Mesenchymal stem cell (in vitro differentiated cells and primary cell): ENCODE measurements around the gene FOXL1.
A peak's percentile ranks its signal among the peaks of the same experiment; 100 is the strongest.

ENCODE experiments used
- DNase-seq: peaks from one replicate; pipeline ENCODE4 v3.0.0-alpha.2; 2013
- H2AFZ ChIP-seq: one replicate; pipeline ENCODE4 v1.6.1; 2013; ENCODE audit warnings: low read depth, mild to moderate bottlenecking, control low read depth, inconsistent platforms, low read length, moderate library complexity
- H2AK5ac ChIP-seq: 2 replicates; pipeline ENCODE4 v1.6.1; 2013; ENCODE audit warnings: low read length, moderate library complexity, mild to moderate bottlenecking, inconsistent platforms; ENCODE audit not compliant: severe bottlenecking
- H2BK120ac ChIP-seq: one replicate; pipeline ENCODE4 v1.6.1; 2013; ENCODE audit warnings: low read depth, mild to moderate bottlenecking, inconsistent platforms, low read length, moderate library complexity
- H2BK12ac ChIP-seq, 2 experiments: one replicate each; pipeline ENCODE4 v1.6.1; 2013; ENCODE audit warnings: inconsistent platforms in 2 of 2, low read length in 2 of 2, mild to moderate bottlenecking in 2 of 2, moderate library complexity in 2 of 2, control low read depth in 1 of 2
- H2BK15ac ChIP-seq: one replicate; pipeline ENCODE4 v1.6.1; 2013; ENCODE audit warnings: mild to moderate bottlenecking, low read depth, inconsistent platforms; ENCODE audit not compliant: poor library complexity, severe bottlenecking
- H2BK5ac ChIP-seq: 2 replicates; pipeline ENCODE4 v1.6.1; 2013; ENCODE audit warnings: low read depth, mild to moderate bottlenecking, low read length, control low read depth, inconsistent platforms; ENCODE audit not compliant: poor library complexity, severe bottlenecking
- H3K14ac ChIP-seq, 2 experiments: one replicate each; pipeline ENCODE4 v1.6.1; 2013; ENCODE audit warnings: inconsistent platforms in 2 of 2, low read length in 2 of 2, control low read depth in 1 of 2, mild to moderate bottlenecking in 1 of 2, moderate library complexity in 1 of 2
- H3K18ac ChIP-seq, 2 experiments: one replicate each; pipeline ENCODE4 v1.6.1; 2013; ENCODE audit warnings: inconsistent platforms in 2 of 2, low read length in 2 of 2, control low read depth in 1 of 2, low read depth in 1 of 2, mild to moderate bottlenecking in 1 of 2
- H3K23ac ChIP-seq, 2 experiments: one replicate each; pipeline ENCODE4 v1.6.1; 2013; ENCODE audit warnings: inconsistent platforms in 2 of 2, low read length in 2 of 2, mild to moderate bottlenecking in 2 of 2, moderate library complexity in 2 of 2, control low read depth in 1 of 2
- H3K27ac ChIP-seq: 2 replicates; pipeline ENCODE4 v1.5.1; 2013; ENCODE audit warnings: mild to moderate bottlenecking, moderate library complexity, low read length, control low read depth, inconsistent platforms; ENCODE audit not compliant: poor library complexity, severe bottlenecking
- H3K27me3 ChIP-seq, 2 experiments: 2 replicates each; pipeline versions ENCODE4 v1.6.1 to v1.7.0; 2013; ENCODE audit warnings: low read length in 2 of 2, mild to moderate bottlenecking in 2 of 2, moderate library complexity in 2 of 2, control low read depth in 1 of 2, inconsistent platforms in 1 of 2; ENCODE audit not compliant: control insufficient read depth in 1 of 2, insufficient read depth in 1 of 2
- H3K36me3 ChIP-seq, 2 experiments: 2 replicates each; pipeline versions ENCODE4 v1.6.1 to v1.7.0; 2013; ENCODE audit warnings: low read length in 2 of 2, control low read depth in 1 of 2, inconsistent platforms in 1 of 2, low read depth in 1 of 2, mild to moderate bottlenecking in 1 of 2; ENCODE audit not compliant: insufficient read depth in 2 of 2, control insufficient read depth in 1 of 2
- H3K4ac ChIP-seq, 2 experiments: one replicate each; pipeline ENCODE4 v1.6.1; 2013; ENCODE audit warnings: inconsistent platforms in 2 of 2, low read length in 2 of 2, mild to moderate bottlenecking in 2 of 2, moderate library complexity in 2 of 2, control low read depth in 1 of 2, low read depth in 1 of 2
- H3K4me1 ChIP-seq: 2 replicates; pipeline ENCODE4 v1.6.1; 2013; ENCODE audit warnings: low read depth, low read length, control low read depth; ENCODE audit not compliant: control insufficient read depth, insufficient read depth
- H3K4me2 ChIP-seq: 2 replicates; pipeline ENCODE4 v1.6.1; 2013; ENCODE audit warnings: low read length, mild to moderate bottlenecking, inconsistent platforms; ENCODE audit not compliant: poor library complexity, severe bottlenecking
- H3K4me3 ChIP-seq, 2 experiments: 2 replicates each; pipeline versions ENCODE4 v1.5.1 to v1.7.0; 2013; ENCODE audit warnings: low read length in 2 of 2, mild to moderate bottlenecking in 2 of 2, control low read depth in 1 of 2, low read depth in 1 of 2; ENCODE audit not compliant: insufficient read depth in 1 of 2
- H3K79me1 ChIP-seq: replicated peaks from 2 replicates; pipeline ENCODE4 v1.6.1; 2013; ENCODE audit warnings: mild to moderate bottlenecking, control low read depth, low read length, inconsistent platforms; ENCODE audit not compliant: poor library complexity, severe bottlenecking
- H3K9ac ChIP-seq: 2 replicates; pipeline ENCODE4 v1.7.0; 2013; ENCODE audit warnings: mild to moderate bottlenecking, low read length, moderate library complexity
- H3K9me3 ChIP-seq: 2 replicates; pipeline ENCODE4 v1.7.0; 2013; ENCODE audit warnings: mild to moderate bottlenecking, low read length; ENCODE audit not compliant: control insufficient read depth
- H4K8ac ChIP-seq: one replicate; pipeline ENCODE4 v1.6.1; 2013; ENCODE audit warnings: inconsistent platforms, mild to moderate bottlenecking, low read length, moderate library complexity
- H4K91ac ChIP-seq: one replicate; pipeline ENCODE4 v1.6.1; 2013; ENCODE audit warnings: mild to moderate bottlenecking, low read length, inconsistent platforms
- WGBS: methylation state at CpG from one replicate; pipeline ENCODE4 v1.1.7; 2013; ENCODE audit warnings: mixed read lengths; 5-methylcytosine and 5-hydroxymethylcytosine counted together

FOXL1 gene

DNA sequence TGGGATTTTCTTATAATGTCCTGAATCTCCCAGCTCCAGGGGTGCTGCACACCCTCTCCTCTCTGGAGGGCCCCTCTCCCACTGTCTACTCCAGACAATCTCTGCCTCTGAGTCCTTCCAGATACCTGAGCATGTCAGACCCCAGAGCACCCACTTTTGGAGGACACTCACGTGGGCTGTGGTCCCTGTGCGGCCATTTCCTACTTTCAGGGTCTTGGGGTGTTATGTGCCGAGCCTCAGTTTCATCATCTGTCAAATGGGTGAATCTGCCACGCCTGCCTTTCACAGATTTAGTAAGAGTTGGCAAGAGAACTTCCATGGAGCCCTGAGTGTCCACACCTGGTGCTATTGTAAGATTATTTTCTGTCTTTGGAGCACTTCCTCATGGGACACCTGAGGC, 3.7 kb upstream of the FOXL1 start:
- Histone ChIP-seq H4K8ac (no peak overlapping the region), H2AFZ (no peak overlapping the region), H3K9me3 (no peaks in the 10 kb centered on the region), H3K4ac (peak overlapping the region in 1 of 2 experiments; percentile 37), H2BK120ac (no peak overlapping the region), H3K14ac (no peak overlapping the region), H2BK12ac (peak overlapping the region in 1 of 2 experiments; percentile 38), H3K9ac (no peak overlapping the region), H3K27ac (peak overlapping the region; percentile 44), H3K18ac (no peak overlapping the region), H3K4me2 (no peak overlapping the region), H2BK15ac (no peak overlapping the region), H3K23ac (no peak overlapping the region), H2BK5ac (no peak overlapping the region), H3K4me3 (no peak overlapping the region), H3K4me1 (peaks cover 50% of the 10 kb centered on the region), H2AK5ac (peak overlapping the region; percentile 2), H4K91ac (no peak overlapping the region), H3K36me3 (peaks cover 0 to 17% of the 10 kb centered on the region in 2 experiments), H3K79me1 (no peaks in the 10 kb centered on the region), H3K27me3 (peaks cover 0 to 38% of the 10 kb centered on the region in 2 experiments)
- 80% methylated on average over 4 of the region's 4 CpGs for WGBS
- no peak for DNase-seq

DNA sequence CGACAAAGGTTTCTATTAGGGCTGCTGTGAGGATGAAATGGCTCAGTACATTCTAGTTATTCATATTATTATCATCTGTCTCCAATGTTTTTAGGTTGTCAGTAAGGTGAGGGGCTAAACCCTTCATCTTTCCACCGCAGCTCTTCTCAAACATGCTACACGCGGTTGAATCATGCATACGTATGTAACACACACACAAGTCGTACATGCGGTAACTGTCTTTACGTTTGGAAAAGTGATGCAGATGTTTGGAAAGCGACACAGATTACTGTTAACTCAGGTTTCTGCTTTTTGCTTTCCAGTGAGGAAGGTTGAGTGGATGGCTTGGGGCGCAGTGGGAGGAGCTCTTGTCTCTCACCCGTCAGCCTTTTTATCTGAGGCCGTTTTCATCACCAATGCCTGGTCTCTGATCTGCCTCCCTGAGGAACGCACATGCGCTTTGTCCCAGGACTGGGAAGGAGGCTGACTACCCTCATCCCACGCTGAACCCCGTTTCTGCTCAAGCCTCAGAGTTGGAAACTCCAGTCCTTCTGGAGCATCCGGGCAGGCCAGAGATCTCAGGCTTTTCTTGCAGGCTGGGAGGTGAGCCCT, 3.2 kb upstream of the FOXL1 start:
- Histone ChIP-seq H3K23ac (peak overlapping the region in 1 of 2 experiments; percentile 51), H3K4me2 (peak overlapping the region; percentile 80), H3K4ac (peak overlapping the region; percentile 28 to 82), H2BK5ac (no peak overlapping the region), H3K4me1 (peaks cover 55% of the 10 kb centered on the region), H3K18ac (peak overlapping the region; percentile 69 to 87), H2AK5ac (peak overlapping the region; percentile 87), H3K27me3 (peaks cover 0 to 33% of the 10 kb centered on the region in 2 experiments), H3K9ac (peak overlapping the region; percentile 86), H4K91ac (peak overlapping the region; percentile 88), H2BK120ac (no peak overlapping the region), H3K4me3 (peak overlapping the region in 1 of 2 experiments; percentile 86), H3K9me3 (no peaks in the 10 kb centered on the region), H3K36me3 (peaks cover 0 to 17% of the 10 kb centered on the region in 2 experiments), H4K8ac (peak overlapping the region; percentile 57), H3K79me1 (no peaks in the 10 kb centered on the region), H2BK15ac (peak overlapping the region; percentile 84), H3K27ac (peak overlapping the region; percentile 80), H3K14ac (peak overlapping the region in 1 of 2 experiments; percentile 80), H2BK12ac (peak overlapping the region; percentile 56 to 83), H2AFZ (no peak overlapping the region)
- DNase-seq, result no peak
- 59% methylated on average over 16 of the region's 17 CpGs for WGBS

DNA sequence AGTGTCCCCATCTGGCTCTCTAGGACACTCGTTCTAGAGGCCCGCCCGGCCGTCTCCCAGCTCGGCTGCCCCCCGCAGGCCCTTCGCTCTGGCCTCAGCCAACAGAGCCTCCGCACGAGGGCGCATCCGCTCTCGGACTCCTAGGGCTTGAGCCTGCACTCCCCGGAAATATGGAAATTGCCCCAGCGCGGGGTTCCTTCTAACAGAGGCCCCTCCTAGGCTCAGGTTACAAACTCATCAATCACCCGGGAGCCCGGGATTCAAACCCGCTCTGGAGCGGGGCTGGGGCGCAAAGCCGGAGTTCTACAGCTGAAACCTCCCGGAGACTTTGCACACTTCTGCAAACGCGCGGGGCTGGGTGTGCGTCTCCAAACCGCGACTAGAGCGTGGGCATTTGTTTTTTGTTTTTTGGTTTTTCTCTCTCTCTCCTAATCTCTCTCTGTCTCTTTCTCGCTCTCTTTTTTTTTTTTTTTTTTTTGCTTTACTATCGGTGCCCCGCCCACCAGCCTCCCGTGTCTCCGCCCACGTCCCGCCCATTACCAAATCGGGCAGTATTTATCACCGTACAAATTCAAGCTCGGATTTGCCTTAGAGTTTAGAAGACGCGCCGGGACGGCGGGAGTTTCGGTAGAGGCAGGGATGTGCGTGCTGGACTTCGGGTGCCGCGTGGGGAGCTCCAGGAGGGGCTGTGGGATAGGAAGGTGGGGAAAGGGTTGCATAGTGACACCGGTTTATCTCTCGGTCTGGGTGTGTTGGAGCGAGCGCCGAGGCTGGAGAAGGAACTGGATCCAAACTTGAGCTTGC, 2.4 kb upstream of the FOXL1 start:
- H3K36me3 ChIP-seq, result peaks cover 0 to 16% of the 10 kb centered on the region in 2 experiments
- H3K4me2 ChIP-seq, result peak overlapping the region; percentile 80
- peak overlapping the region; percentile 82 to 84 for H3K4ac ChIP-seq
- peak overlapping the region; percentile 63 to 86 for H3K18ac ChIP-seq
- peak overlapping the region in 1 of 2 experiments; percentile 24 for H3K23ac ChIP-seq
- no peaks in the 10 kb centered on the region for H3K9me3 ChIP-seq
- peak; percentile 98 for DNase-seq
- H2AFZ ChIP-seq, result no peak overlapping the region
- H3K27me3 ChIP-seq, result peaks cover 0 to 25% of the 10 kb centered on the region in 2 experiments
- H3K14ac ChIP-seq, result peak overlapping the region in 1 of 2 experiments; percentile 12
- peak overlapping the region; percentile 62 to 86 for H3K4me3 ChIP-seq
- peak overlapping the region; percentile 86 for H3K9ac ChIP-seq
- no peaks in the 10 kb centered on the region for H3K79me1 ChIP-seq
- H4K91ac ChIP-seq, result peak overlapping the region; percentile 78
- H2BK5ac ChIP-seq, result peak overlapping the region; percentile 83
- peak overlapping the region; percentile 74 for H4K8ac ChIP-seq
- H2BK120ac ChIP-seq, result no peak overlapping the region
- peak overlapping the region; percentile 58 to 83 for H2BK12ac ChIP-seq
- H2BK15ac ChIP-seq, result peak overlapping the region; percentile 84
- H3K4me1 ChIP-seq, result peaks cover 57% of the 10 kb centered on the region
- under 1% methylated on average over 45 of the region's 54 CpGs for WGBS
- peak overlapping the region; percentile 96 for H3K27ac ChIP-seq
- peak overlapping the region; percentile 21 for H2AK5ac ChIP-seq
